Mucosa of descending colon (tissue), 3 donors: ENCODE data around the gene GID8. TPM values are rescaled to one million over a fixed set of nuclear protein-coding genes. Genes with fewer than 3 reads are reported as not detected.
A peak's percentile ranks its signal among the peaks of the same experiment; 100 is the strongest.

ENCODE experiments used
- ATAC-seq: fragments of 200-7000 bp; cut with Tn5 transposase; one replicate; pipeline ENCODE4 v1.9.1; 2020; ENCODE audit warnings: mild to moderate bottlenecking, moderate library complexity
- DNase-seq, 3 donors: peaks; one replicate each; pipeline ENCODE4 v3.0.0-alpha.2; 2020
- H3K36me3 ChIP-seq: fragments of 200-600 bp; one replicate; pipeline ENCODE4 v1.8.0; 2021; ENCODE audit warnings: low read depth, mild to moderate bottlenecking
- H3K4me1 ChIP-seq: fragments of 200-600 bp; one replicate; pipeline ENCODE4 v1.8.0; 2021; ENCODE audit warnings: low read depth, mild to moderate bottlenecking
- H3K4me3 ChIP-seq: fragments of 200-600 bp; one replicate; pipeline ENCODE4 v1.8.0; 2021; ENCODE audit warnings: mild to moderate bottlenecking
- H3K9me3 ChIP-seq: fragments of 200-600 bp; one replicate; pipeline ENCODE4 v1.8.0; 2021; ENCODE audit warnings: mild to moderate bottlenecking
- CTCF ChIP-seq: fragments of 200-600 bp; IDR thresholded peaks from one replicate; pipeline ENCODE4 v1.8.0; 2022; ENCODE audit warnings: antibody characterized with exemption, mild to moderate bottlenecking
- intact Hi-C, 2 donors: fragments of 100-400 bp; cut with DNase I in 1 of 2; cut with micrococcal nuclease in 1 of 2; formaldehyde crosslinking; loops; one replicate each; pipeline versions ENCODE4 v1.11.0 to v1.11.1; 2022; cut with DNase I, micrococcal nuclease
- total RNA-seq, 3 donors: library from RNA; stranded (reverse); fragmentation: NEBNext Ultra II Directional in 2 of 3; extraction: Animal tissue kit (Norgen Biotek cat#: 25700) in 2 of 3; gene quantifications; one replicate each; pipeline versions ENCODE4 v1.2.1 to v1.2.4, GENCODE V29; 2021 to 2023
- donor health status: DM: no; HTN: no; CAD: no; lungs with moderate emphysema.
- donor health status: DM: no; HTN: no; CAD: no.
- donor health status: DM: no; HTN: yes; CAD: no.

The GID8 gene
- total RNA-seq, 3 donors from 2014 or later: 32.6 to 37.1 (median 34.2) TPM

GRCh38 chr20:62962221-62962879, 24.4 kb downstream of the GID8 start:
- intact Hi-C loops: no loop called here
- DNase-seq (no peak), ATAC-seq (no peak)
- no peak for TF ChIP-seq CTCF
- no peaks in the 10 kb centered on the region for H3K4me1 ChIP-seq
- H3K9me3 ChIP-seq: no peaks in the 10 kb centered on the region
- no peak overlapping the region for H3K4me3 ChIP-seq
- no peaks in the 10 kb centered on the region for H3K36me3 ChIP-seq

- intact Hi-C loops: no loop called here
- peak in 1 of 3 donors; percentile 45 for DNase-seq
- no peak for TF ChIP-seq CTCF
- H3K4me3 ChIP-seq: no peak overlapping the region
- no peaks in the 10 kb centered on the region for H3K36me3 ChIP-seq
- H3K4me1 ChIP-seq: no peaks in the 10 kb centered on the region
- no peak for ATAC-seq
- no peaks in the 10 kb centered on the region for H3K9me3 ChIP-seq
Measured at GRCh38 chr20:62962891-62963613, 25.1 kb downstream of the GID8 start.

GRCh38 chr20:62963614-62964397, 25.9 kb downstream of the GID8 start:
- ATAC-seq: no peak
- H3K4me3 ChIP-seq: no peak overlapping the region
- no peaks in the 10 kb centered on the region for H3K9me3 ChIP-seq
- no peak for TF ChIP-seq CTCF
- no peaks in the 10 kb centered on the region for H3K36me3 ChIP-seq
- intact Hi-C loops: no loop called here
- no peak for DNase-seq
- no peaks in the 10 kb centered on the region for H3K4me1 ChIP-seq

GRCh38 chr20:62964700-62965099, 26.8 kb downstream of the GID8 start:
- H3K36me3 ChIP-seq: no peaks in the 10 kb centered on the region
- intact Hi-C loops: no loop called here
- TF ChIP-seq CTCF: no peak

GRCh38 chr20:62965363-62965771, 27.4 kb downstream of the GID8 start:
- DNase-seq (peak in 1 of 3 donors; percentile 35), ATAC-seq (no peak)
- Histone ChIP-seq H3K9me3 (no peaks in the 10 kb centered on the region), H3K4me1 (no peaks in the 10 kb centered on the region), H3K4me3 (no peak overlapping the region), H3K36me3 (no peaks in the 10 kb centered on the region)
- intact Hi-C loops: no loop called here
- TF ChIP-seq CTCF: no peak

More at GRCh38 chr20:62964700-62965099, 26.8 kb downstream of the GID8 start:
- no peak for ATAC-seq
- Histone ChIP-seq H3K9me3 (no peaks in the 10 kb centered on the region), H3K4me3 (no peak overlapping the region), H3K4me1 (no peaks in the 10 kb centered on the region)
- DNase-seq: peak in 1 of 3 donors; percentile 22
